ENCODE measurements around the gene CCDC9B. TPM values are rescaled to one million over a fixed set of nuclear protein-coding genes. Genes with fewer than 3 reads are reported as not detected.

The CCDC9B gene
- total RNA-seq, 1 experiment from 2014 or later, result 1.4 TPM

GRCh38 chr15:40367371-40367685 is 26.6 kb upstream of the CCDC9B start (continued):
- TF ChIP-seq ARID4B (CRISPR knock-in tag; IDR thresholded peaks at IDR 0.05; ENCODE audit: borderline replicate concordance) (no peak), NFATC4 (CRISPR knock-in tag; IDR thresholded peaks at IDR 0.05) (no peak), EMX1 (CRISPR knock-in tag; IDR thresholded peaks at IDR 0.05) (no peak), TEAD4 (CRISPR knock-in tag; IDR thresholded peaks at IDR 0.05) (no peak), ZNF532 (CRISPR knock-in tag; IDR thresholded peaks at IDR 0.05; ENCODE audit: borderline replicate concordance) (no peak), ATF2 (CRISPR knock-in tag; IDR thresholded peaks at IDR 0.05; ENCODE audit: borderline replicate concordance, low read depth) (no peak), ZBTB21 (CRISPR knock-in tag; IDR thresholded peaks at IDR 0.05; ENCODE audit: borderline replicate concordance) (no peak), MAX (CRISPR knock-in tag; IDR thresholded peaks at IDR 0.05) (no peak), PRRX2 (CRISPR knock-in tag; IDR thresholded peaks at IDR 0.05) (no peak), TEAD1 (CRISPR knock-in tag; IDR thresholded peaks at IDR 0.05) (no peak), CBFB (CRISPR knock-in tag; IDR thresholded peaks at IDR 0.05; ENCODE audit: low read depth) (no peak)

DNA sequence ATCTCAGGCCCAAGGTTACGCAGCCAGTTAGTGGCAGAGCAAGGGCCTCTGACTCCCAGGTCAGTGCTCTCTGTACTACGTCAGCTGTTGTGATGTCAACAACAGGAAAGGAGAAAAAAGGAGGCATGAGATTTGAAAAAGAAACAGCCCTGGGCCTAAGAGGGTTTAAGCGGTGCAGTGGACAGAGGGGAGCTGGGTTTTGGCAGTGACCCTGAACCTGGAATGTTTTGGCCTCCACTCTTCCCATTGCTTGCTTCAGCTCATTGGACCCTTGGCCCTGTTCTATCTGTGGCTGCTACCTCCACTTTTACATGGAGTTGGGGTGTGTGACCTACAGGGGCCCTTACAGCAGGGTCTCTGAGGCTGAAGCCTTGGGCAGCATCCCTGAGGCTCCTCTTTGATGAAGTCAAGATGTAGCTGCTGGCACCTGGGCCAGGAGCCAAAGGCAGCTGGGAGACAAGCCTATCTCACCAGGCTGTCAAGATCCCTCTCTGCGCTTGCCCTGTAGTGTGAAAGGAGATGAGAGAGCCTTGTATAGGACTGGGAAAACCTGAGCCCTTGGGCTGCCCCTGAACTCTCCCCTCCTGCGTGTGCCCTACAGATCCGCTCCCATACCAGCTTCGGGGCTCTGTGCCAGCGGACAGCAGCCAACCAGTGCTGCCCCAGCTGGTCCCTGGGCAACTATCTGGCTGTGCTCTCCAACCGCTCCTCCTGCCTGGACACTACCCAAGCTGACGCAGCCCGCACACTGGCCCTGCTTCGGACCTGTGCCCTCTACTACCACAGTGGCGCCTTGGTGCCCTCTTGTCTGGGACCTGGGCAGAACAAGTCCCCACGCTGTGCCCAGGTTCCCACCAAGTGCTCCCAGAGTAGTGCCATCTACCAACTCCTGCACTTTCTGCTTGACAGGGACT is 26.0 kb upstream of the CCDC9B start:
- Mint-ChIP-seq H3K27ac (no peak overlapping the region), H3K36me3 (no peaks in the 10 kb centered on the region), H3K9me3 (no peaks in the 10 kb centered on the region), H3K4me3 (no peak overlapping the region; the same call in 1 of the 2 replicates), H3K4me1 (peaks cover 8% of the 10 kb centered on the region), H3K27me3 (ENCODE audit: low read depth) (peaks cover 52% of the 10 kb centered on the region)
- DNase-seq (ENCODE audit: low spot score) (no peak), ATAC-seq (no peak)
- CTCF ChIA-PET, result interaction anchor here (0.7 to 8.4 kb wide), 13 partner anchors 9 to 92 kb away, joined by 3 to 87 read pairs (median 6); partner anchors contain the start of genes CCDC9B, DISP2 and IVD
- POLR2A ChIA-PET, result interaction anchor here (1.2 to 1.8 kb wide), 2 partner anchors 9 to 16 kb away, joined by 3 to 6 read pairs; partner anchors contain the start of genes DISP2 and KNSTRN
- no peak for TF ChIP-seq MXD4 (CRISPR knock-in tag; IDR thresholded peaks at IDR 0.05; ENCODE audit: borderline replicate concordance)
- TF ChIP-seq NFYB (CRISPR knock-in tag; conservative IDR thresholded peaks at IDR 0.05; ENCODE audit: low read depth), result no peak
- no peak for TF ChIP-seq CBFB (CRISPR knock-in tag; IDR thresholded peaks at IDR 0.05; ENCODE audit: low read depth)
- no peak for TF ChIP-seq RELA (CRISPR knock-in tag; IDR thresholded peaks at IDR 0.05; ENCODE audit: borderline replicate concordance)
- no peak for TF ChIP-seq TCF7 (CRISPR knock-in tag; IDR thresholded peaks at IDR 0.05; ENCODE audit: low read depth)
- no peak for TF ChIP-seq ZNF317 (CRISPR knock-in tag; IDR thresholded peaks at IDR 0.05; ENCODE audit: borderline replicate concordance, low read depth)
- no peak for TF ChIP-seq FOXK1 (CRISPR knock-in tag; IDR thresholded peaks at IDR 0.05)
- no peak for TF ChIP-seq CTCF (IDR thresholded peaks at IDR 0.05)
- no peak for TF ChIP-seq CREB1 (CRISPR knock-in tag; IDR thresholded peaks at IDR 0.05)
- TF ChIP-seq ZNF671 (CRISPR knock-in tag; IDR thresholded peaks at IDR 0.05), result no peak
- TF ChIP-seq TEAD1 (CRISPR knock-in tag; IDR thresholded peaks at IDR 0.05), result no peak
- TF ChIP-seq IRF2 (CRISPR knock-in tag; IDR thresholded peaks at IDR 0.05; ENCODE audit: borderline replicate concordance, low read depth), result no peak
- no peak for TF ChIP-seq JAZF1 (CRISPR knock-in tag; IDR thresholded peaks at IDR 0.05)
- no peak for TF ChIP-seq NR3C1 (CRISPR knock-in tag; conservative IDR thresholded peaks at IDR 0.05; ENCODE audit: low read depth)

Measured in WTC11 (cell line).